Breast epithelium (tissue), 4 donors: ENCODE data around the gene TENM4. TPM values are rescaled to one million over a fixed set of nuclear protein-coding genes. Genes with fewer than 3 reads are reported as not detected.

Experiments used
- DNase-seq, 2 donors: peaks; one replicate each; pipeline ENCODE4 v3.0.0-alpha.2; 2019; ENCODE audit warnings: low spot score in 2 of 2
- H3K27ac ChIP-seq, 2 donors: fragments of 200-600 bp; sonication (generic) in 1 of 2; one replicate each; pipeline ENCODE4 v1.5.1; 2016 to 2019; ENCODE audit warnings: mild to moderate bottlenecking in 1 of 2
- H3K27me3 ChIP-seq, 2 donors: fragments of 200-600 bp; sonication (generic) in 1 of 2; one replicate each; pipeline versions ENCODE4 v1.5.1 to v1.6.0; 2017 to 2019; ENCODE audit warnings: control low read depth in 1 of 2, mild to moderate bottlenecking in 1 of 2
- H3K36me3 ChIP-seq: fragments of 200-600 bp; one replicate; pipeline ENCODE4 v1.5.1; 2019
- H3K4me1 ChIP-seq, 2 donors: fragments of 200-600 bp; sonication (generic); one replicate each; pipeline ENCODE4 v1.5.1; 2016 to 2019; ENCODE audit warnings: control low read depth in 1 of 2
- H3K4me3 ChIP-seq, 3 donors: fragments of 200-600 bp; sonication (generic); 1 replicate in 2 of 3; 2 replicates in 1 of 3; pipeline ENCODE4 v1.5.1; 2016 to 2019; ENCODE audit warnings: mild to moderate bottlenecking in 3 of 3, moderate library complexity in 2 of 3
- H3K9me3 ChIP-seq, 2 donors: fragments of 200-600 bp; sonication (generic) in 1 of 2; one replicate each; pipeline ENCODE4 v1.5.1; 2016 to 2019; ENCODE audit warnings: control low read depth in 1 of 2
- CTCF ChIP-seq, 3 donors: fragments of 450-650 bp; IDR thresholded peaks; one replicate each; pipeline ENCODE4 v1.5.1; 2016 to 2017; ENCODE audit warnings: antibody characterized with exemption in 3 of 3, mild to moderate bottlenecking in 3 of 3, moderate library complexity in 3 of 3
- POLR2A ChIP-seq: fragments of 450-650 bp; IDR thresholded peaks from one replicate; pipeline ENCODE4 v1.6.1; 2016; ENCODE audit warnings: antibody characterized with exemption, mild to moderate bottlenecking, moderate library complexity
- POLR2AphosphoS5 ChIP-seq, 3 donors: sonication (generic); formaldehyde crosslinking; IDR thresholded peaks; one replicate each; pipeline ENCODE4 v1.6.1; 2017; ENCODE audit warnings: antibody characterized with exemption in 3 of 3
- intact Hi-C: fragments of 100-400 bp; cut with DNase I; formaldehyde crosslinking; loops from one replicate; pipeline ENCODE4 v1.15.1; 2023; ENCODE audit warnings: low total_unique reads
- total RNA-seq, 3 donors: library from RNA; depleted of rRNA; stranded (reverse); fragments of >200 nt; gene quantifications; one replicate each; pipeline ENCODE4 v1.1.0, GENCODE V29; 2016

TENM4 gene
- total RNA-seq, 3 donors from 2014 or later: 0.29 to 7.9 (median 4.8) TPM

GRCh38 chr11:79375818-79376550, 64.8 kb downstream of the TENM4 start:
- Histone ChIP-seq H3K27ac (no peak overlapping the region), H3K36me3 (no peaks in the 10 kb centered on the region), H3K4me1 (no peaks in the 10 kb centered on the region), H3K9me3 (peaks cover 4 to 11% of the 10 kb centered on the region in 2 donors), H3K27me3 (no peaks in the 10 kb centered on the region), H3K4me3 (no peak overlapping the region)
- intact Hi-C loops: no loop called here
- DNase-seq: no peak
- TF ChIP-seq POLR2AphosphoS5 (IDR thresholded peaks at IDR 0.05) (no peak), CTCF (IDR thresholded peaks at IDR 0.05) (no peak), POLR2A (no peak)

- H3K4me1 ChIP-seq: no peaks in the 10 kb centered on the region
- no peak overlapping the region for H3K27ac ChIP-seq
- no peaks in the 10 kb centered on the region for H3K36me3 ChIP-seq
- H3K27me3 ChIP-seq: no peaks in the 10 kb centered on the region
- peaks cover 4 to 11% of the 10 kb centered on the region in 2 donors for H3K9me3 ChIP-seq
- TF ChIP-seq POLR2A: no peak
- TF ChIP-seq POLR2AphosphoS5 (IDR thresholded peaks at IDR 0.05): no peak
- no peak for TF ChIP-seq CTCF (IDR thresholded peaks at IDR 0.05)
- intact Hi-C loops: no loop called here
- no peak overlapping the region for H3K4me3 ChIP-seq
- DNase-seq: no peak
Measured at GRCh38 chr11:79374727-79375126, 66.1 kb downstream of the TENM4 start.

GRCh38 chr11:79371724-79372123, 69.1 kb downstream of the TENM4 start:
- Histone ChIP-seq H3K4me3 (no peak overlapping the region), H3K4me1 (no peaks in the 10 kb centered on the region), H3K9me3 (peaks cover 0 to 3% of the 10 kb centered on the region in 2 donors), H3K27me3 (no peaks in the 10 kb centered on the region), H3K27ac (no peak overlapping the region), H3K36me3 (no peaks in the 10 kb centered on the region)
- intact Hi-C loops: no loop called here
- DNase-seq: no peak
- no peak for TF ChIP-seq CTCF (IDR thresholded peaks at IDR 0.05)
- TF ChIP-seq POLR2A: no peak
- TF ChIP-seq POLR2AphosphoS5 (IDR thresholded peaks at IDR 0.05): no peak

GRCh38 chr11:79371152-79371551, 69.7 kb downstream of the TENM4 start:
- Histone ChIP-seq H3K36me3 (no peaks in the 10 kb centered on the region), H3K9me3 (no peaks in the 10 kb centered on the region), H3K27me3 (no peaks in the 10 kb centered on the region), H3K4me1 (no peaks in the 10 kb centered on the region), H3K27ac (no peak overlapping the region), H3K4me3 (no peak overlapping the region)
- DNase-seq: no peak
- intact Hi-C loops: no loop called here
- TF ChIP-seq CTCF (IDR thresholded peaks at IDR 0.05) (no peak), POLR2A (no peak), POLR2AphosphoS5 (IDR thresholded peaks at IDR 0.05) (no peak)

- no peak for DNase-seq
- intact Hi-C loops: no loop called here
- H3K36me3 ChIP-seq: no peaks in the 10 kb centered on the region
- H3K4me1 ChIP-seq: no peaks in the 10 kb centered on the region
- no peaks in the 10 kb centered on the region for H3K9me3 ChIP-seq
- H3K27ac ChIP-seq: no peak overlapping the region
- no peaks in the 10 kb centered on the region for H3K27me3 ChIP-seq
- H3K4me3 ChIP-seq: no peak overlapping the region
- no peak for TF ChIP-seq POLR2AphosphoS5 (IDR thresholded peaks at IDR 0.05)
- no peak for TF ChIP-seq CTCF (IDR thresholded peaks at IDR 0.05)
- TF ChIP-seq POLR2A: no peak
Measured at GRCh38 chr11:79369055-79369454, 71.8 kb downstream of the TENM4 start.
